Trophoblast cell (in vitro differentiated cells and primary cell): ENCODE measurements around the gene NFATC2.

ENCODE experiments used
- DNase-seq, 2 donors: peaks; one replicate each; pipeline ENCODE4 v3.0.0-alpha.2; 2016
- H2AFZ ChIP-seq: 2 replicates; pipeline ENCODE4 v1.6.1; 2013; ENCODE audit warnings: low read length, moderate library complexity, mild to moderate bottlenecking; ENCODE audit not compliant: insufficient read depth, poor library complexity
- H2AK5ac ChIP-seq: 2 replicates; pipeline ENCODE4 v1.6.1; 2013; ENCODE audit warnings: mild to moderate bottlenecking, low read length
- H2BK120ac ChIP-seq: 2 replicates; pipeline ENCODE4 v1.6.1; 2013; ENCODE audit warnings: low read length, mild to moderate bottlenecking, moderate library complexity; ENCODE audit not compliant: insufficient read depth, poor library complexity
- H2BK12ac ChIP-seq: 2 replicates; pipeline ENCODE4 v1.6.1; 2013; ENCODE audit warnings: mild to moderate bottlenecking, low read length, moderate library complexity
- H2BK5ac ChIP-seq: 2 replicates; pipeline ENCODE4 v1.6.1; 2013; ENCODE audit warnings: low read length, low read depth, moderate library complexity, mild to moderate bottlenecking; ENCODE audit not compliant: poor library complexity
- H3K14ac ChIP-seq: 2 replicates; pipeline ENCODE4 v1.6.1; 2013; ENCODE audit warnings: mild to moderate bottlenecking, low read length
- H3K18ac ChIP-seq: 2 replicates; pipeline ENCODE4 v1.6.1; 2013; ENCODE audit warnings: mild to moderate bottlenecking, low read length
- H3K23ac ChIP-seq: 2 replicates; pipeline ENCODE4 v1.6.1; 2013; ENCODE audit warnings: low read length
- H3K27ac ChIP-seq: 2 replicates; pipeline ENCODE4 v1.5.1; 2013; ENCODE audit warnings: low read depth, mild to moderate bottlenecking, inconsistent platforms, low read length, moderate library complexity
- H3K27me3 ChIP-seq: 2 replicates; pipeline ENCODE4 v1.6.1; 2013; ENCODE audit warnings: inconsistent platforms, mild to moderate bottlenecking, low read length, moderate library complexity; ENCODE audit not compliant: insufficient read depth
- H3K36me3 ChIP-seq, 2 experiments: 1 replicate in 1 of 2; 2 replicates in 1 of 2; pipeline ENCODE4 v1.6.1; 2013; ENCODE audit warnings: low read length in 2 of 2, mild to moderate bottlenecking in 2 of 2, moderate library complexity in 1 of 2; ENCODE audit not compliant: insufficient read depth in 2 of 2, control insufficient read depth in 1 of 2
- H3K4ac ChIP-seq: 2 replicates; pipeline ENCODE4 v1.6.1; 2013; ENCODE audit warnings: low read depth, mild to moderate bottlenecking, low read length, moderate library complexity
- H3K4me1 ChIP-seq, 2 experiments: 1 replicate in 1 of 2; 2 replicates in 1 of 2; pipeline ENCODE4 v1.6.1; 2013; ENCODE audit warnings: low read length in 2 of 2, mild to moderate bottlenecking in 2 of 2, moderate library complexity in 1 of 2; ENCODE audit not compliant: insufficient read depth in 2 of 2, control insufficient read depth in 1 of 2
- H3K4me2 ChIP-seq: 2 replicates; pipeline ENCODE4 v1.6.1; 2013; ENCODE audit warnings: inconsistent platforms, mild to moderate bottlenecking, low read length, moderate library complexity
- H3K4me3 ChIP-seq: 2 replicates; pipeline ENCODE4 v1.5.1; 2013; ENCODE audit warnings: mild to moderate bottlenecking, low read depth, low read length, inconsistent platforms
- H3K79me1 ChIP-seq: one replicate; pipeline ENCODE4 v1.6.1; 2013; ENCODE audit warnings: low read length
- H3K79me2 ChIP-seq: 2 replicates; pipeline ENCODE4 v1.6.1; 2013; ENCODE audit warnings: low read length, mild to moderate bottlenecking; ENCODE audit not compliant: control insufficient read depth, insufficient read depth, poor library complexity
- H3K9ac ChIP-seq: 2 replicates; pipeline ENCODE4 v1.6.1; 2013; ENCODE audit warnings: mild to moderate bottlenecking, low read length
- H3K9me3 ChIP-seq: 2 replicates; pipeline ENCODE4 v1.6.1; 2013; ENCODE audit warnings: low read depth, mild to moderate bottlenecking, control low read depth, inconsistent platforms, low read length; ENCODE audit not compliant: insufficient read depth
- H4K12ac ChIP-seq: 2 replicates; pipeline ENCODE4 v1.6.1; 2013; ENCODE audit warnings: low read depth, mild to moderate bottlenecking, low read length, moderate library complexity
- H4K8ac ChIP-seq: 2 replicates; pipeline ENCODE4 v1.6.1; 2013; ENCODE audit warnings: low read depth, mild to moderate bottlenecking, low read length, moderate library complexity
- H4K91ac ChIP-seq: one replicate; pipeline ENCODE4 v1.6.1; 2013; ENCODE audit warnings: low read depth, mild to moderate bottlenecking, low read length, moderate library complexity
- WGBS: extraction: QIAGEN DNeasy Blood & Tissue Kit; methylation state at CpG from one replicate; pipeline ENCODE4 v1.1.7; 2013; ENCODE audit warnings: missing lambda C conversion rate; ENCODE audit not compliant: insufficient read length, insufficient coverage; ENCODE audit errors: extremely low coverage; 5-methylcytosine and 5-hydroxymethylcytosine counted together

NFATC2 gene

GRCh38 chr20:51352791-51353190 is 189.7 kb downstream of the NFATC2 start:
- Histone ChIP-seq H3K14ac (no peak overlapping the region), H3K9me3 (peaks cover 4% of the 10 kb centered on the region), H2BK12ac (no peak overlapping the region), H3K79me2 (no peaks in the 10 kb centered on the region), H3K18ac (no peak overlapping the region), H4K12ac (no peak overlapping the region), H4K91ac (no peak overlapping the region), H2BK5ac (no peak overlapping the region), H2AFZ (no peak overlapping the region), H2BK120ac (no peak overlapping the region), H3K4me1 (no peaks in the 10 kb centered on the region), H4K8ac (no peak overlapping the region), H3K9ac (no peak overlapping the region), H3K79me1 (no peaks in the 10 kb centered on the region), H3K36me3 (no peaks in the 10 kb centered on the region), H2AK5ac (no peak overlapping the region), H3K4me2 (no peak overlapping the region), H3K27me3 (no peaks in the 10 kb centered on the region), H3K27ac (no peak overlapping the region), H3K4me3 (no peak overlapping the region), H3K23ac (no peak overlapping the region), H3K4ac (no peak overlapping the region)
- no CpG with 5 or more reads among the region's 11 CpGs for WGBS
- no peak for DNase-seq

DNA sequence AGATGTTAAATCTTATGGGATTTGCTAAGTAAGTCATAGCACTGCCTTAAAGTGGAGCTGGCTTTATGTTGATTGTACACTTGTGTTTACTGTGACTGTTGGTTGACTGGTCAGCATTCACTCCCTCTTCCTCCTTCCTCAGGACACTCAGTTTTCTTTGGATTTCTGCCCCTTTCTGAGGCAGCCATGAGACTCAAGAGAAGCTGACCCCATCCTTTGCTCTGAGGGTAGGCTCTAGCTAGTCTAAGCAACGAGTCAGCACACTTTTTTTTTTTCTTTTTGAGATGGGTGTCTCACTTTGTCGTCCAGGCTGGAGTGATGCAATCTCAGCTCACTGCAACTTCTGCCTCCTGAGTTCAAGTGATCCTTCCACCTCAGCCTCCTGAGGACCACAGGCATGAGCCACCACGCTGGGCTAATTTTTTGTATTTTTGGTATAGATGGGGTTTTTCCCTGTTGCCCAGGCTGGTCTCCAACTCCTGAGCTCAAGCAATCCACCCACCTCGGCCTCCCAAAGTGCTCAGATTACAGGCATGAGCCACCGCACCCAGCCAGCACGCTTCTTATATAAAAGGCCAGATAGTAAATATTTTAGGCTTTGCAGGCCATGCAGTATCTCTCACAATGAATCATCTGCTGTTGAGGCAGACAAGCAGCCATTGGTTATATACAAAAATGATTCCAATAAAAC is 191.4 kb downstream of the NFATC2 start:
- H2BK12ac ChIP-seq = no peak overlapping the region
- H3K4me1 ChIP-seq = no peaks in the 10 kb centered on the region
- peak overlapping the region; percentile 16 for H4K91ac ChIP-seq
- no CpG with 5 or more reads among the region's 6 CpGs for WGBS
- H3K23ac ChIP-seq = no peak overlapping the region
- no peaks in the 10 kb centered on the region for H3K36me3 ChIP-seq
- H2BK5ac ChIP-seq = no peak overlapping the region
- H3K9ac ChIP-seq = no peak overlapping the region
- no peak overlapping the region for H2BK120ac ChIP-seq
- H4K12ac ChIP-seq = no peak overlapping the region
- H3K79me2 ChIP-seq = no peaks in the 10 kb centered on the region
- H3K14ac ChIP-seq = no peak overlapping the region
- no peak overlapping the region for H3K18ac ChIP-seq
- H3K4ac ChIP-seq = no peak overlapping the region
- H3K4me3 ChIP-seq = no peak overlapping the region
- no peak overlapping the region for H3K27ac ChIP-seq
- H3K27me3 ChIP-seq = no peaks in the 10 kb centered on the region
- no peak overlapping the region for H4K8ac ChIP-seq
- H3K4me2 ChIP-seq = no peak overlapping the region
- DNase-seq = no peak
- peaks cover 8% of the 10 kb centered on the region for H3K9me3 ChIP-seq
- H2AFZ ChIP-seq = no peak overlapping the region
- H3K79me1 ChIP-seq = no peaks in the 10 kb centered on the region
- no peak overlapping the region for H2AK5ac ChIP-seq

DNA sequence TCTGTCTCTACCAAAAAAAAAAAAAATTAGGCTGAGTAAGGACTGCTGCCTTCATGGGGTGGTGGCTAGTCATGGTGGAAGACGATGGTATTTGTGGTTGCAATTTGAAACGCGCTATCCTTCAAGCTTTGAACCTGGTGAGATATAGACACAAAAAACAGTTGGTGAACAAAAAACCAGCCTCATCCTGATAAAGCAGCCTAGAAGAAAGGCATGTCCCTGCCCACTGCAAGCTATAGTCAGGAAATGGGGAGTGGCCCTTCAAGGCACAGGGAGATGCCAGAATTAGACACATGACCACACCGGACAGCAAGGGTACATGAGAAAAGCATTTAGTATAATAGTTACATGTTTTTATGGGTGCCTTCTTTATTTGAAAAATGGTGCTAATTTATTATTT is 193.6 kb downstream of the NFATC2 start:
- Histone ChIP-seq H2BK12ac (no peak overlapping the region), H3K9me3 (peaks cover 7% of the 10 kb centered on the region), H4K12ac (no peak overlapping the region), H3K23ac (no peak overlapping the region), H2AK5ac (no peak overlapping the region), H3K18ac (no peak overlapping the region), H3K27ac (no peak overlapping the region), H3K4me1 (no peaks in the 10 kb centered on the region), H4K91ac (no peak overlapping the region), H3K9ac (no peak overlapping the region), H3K4ac (no peak overlapping the region), H2BK120ac (no peak overlapping the region), H3K4me2 (no peak overlapping the region), H3K4me3 (no peak overlapping the region), H3K14ac (no peak overlapping the region), H2BK5ac (no peak overlapping the region), H3K36me3 (no peaks in the 10 kb centered on the region), H4K8ac (no peak overlapping the region), H3K27me3 (no peaks in the 10 kb centered on the region), H3K79me2 (no peaks in the 10 kb centered on the region), H2AFZ (no peak overlapping the region), H3K79me1 (no peaks in the 10 kb centered on the region)
- no peak for DNase-seq
- WGBS = no CpG with 5 or more reads among the region's 4 CpGs

- H3K27me3 ChIP-seq = no peaks in the 10 kb centered on the region
- H3K18ac ChIP-seq = no peak overlapping the region
- no peak for DNase-seq
- no peak overlapping the region for H3K23ac ChIP-seq
- no peak overlapping the region for H3K27ac ChIP-seq
- no peak overlapping the region for H2AK5ac ChIP-seq
- no peak overlapping the region for H3K9ac ChIP-seq
- H4K8ac ChIP-seq = no peak overlapping the region
- no peak overlapping the region for H3K4me2 ChIP-seq
- H3K79me2 ChIP-seq = no peaks in the 10 kb centered on the region
- H4K12ac ChIP-seq = no peak overlapping the region
- H2BK12ac ChIP-seq = no peak overlapping the region
- WGBS = no CpG with 5 or more reads among the region's 1 CpG
- no peaks in the 10 kb centered on the region for H3K4me1 ChIP-seq
- no peak overlapping the region for H3K4ac ChIP-seq
- no peak overlapping the region for H2BK120ac ChIP-seq
- H3K14ac ChIP-seq = no peak overlapping the region
- H2BK5ac ChIP-seq = no peak overlapping the region
- peaks cover 10% of the 10 kb centered on the region for H3K9me3 ChIP-seq
- H4K91ac ChIP-seq = no peak overlapping the region
- no peaks in the 10 kb centered on the region for H3K79me1 ChIP-seq
- H3K4me3 ChIP-seq = no peak overlapping the region
- H2AFZ ChIP-seq = no peak overlapping the region
- no peaks in the 10 kb centered on the region for H3K36me3 ChIP-seq
These were observed 194.7 kb downstream of the NFATC2 start for GRCh38 chr20:51347831-51348230.
